Activated naive CD8-positive, alpha-beta T cell treated with anti-CD3 and anti-CD28 coated beads, Interleukin-2, amount 10 ng/mL, durations not matched to agents 7 days and 5 days (primary cell): ENCODE data around the gene FGFR3. TPM values are rescaled to one million over a fixed set of nuclear protein-coding genes. Genes with fewer than 3 reads are reported as not detected.
A peak's percentile ranks its signal among the peaks of the same experiment; 100 is the strongest.

ENCODE experiments used
- ATAC-seq: fragments of 150-1000 bp; cut with Tn5 transposase; one replicate; pipeline ENCODE4 v1.10.0; 2021; ENCODE audit warnings: low read depth, moderate library complexity
- POLR2A ChIA-PET: fragments of 350-600 bp; sonication (Branson Sonifier 250); formaldehyde crosslinking; loops from one replicate; lab custom pipeline; 2021; ENCODE audit warnings: antibody characterized with exemption; lab: Charles Lee
- DNase-seq: peaks from one replicate; pipeline ENCODE4 v3.0.0; 2021
- H3K27ac Mint-ChIP-seq: one replicate; pipeline ENCODE4 v1.8.0; 2022; ENCODE audit warnings: mild to moderate bottlenecking, mixed read lengths
- H3K27me3 Mint-ChIP-seq: one replicate; pipeline ENCODE4 v1.8.0; 2022; ENCODE audit warnings: mild to moderate bottlenecking, moderate library complexity, mixed read lengths
- H3K36me3 Mint-ChIP-seq: one replicate; pipeline ENCODE4 v1.8.0; 2021; ENCODE audit warnings: mild to moderate bottlenecking, mixed read lengths
- H3K4me1 Mint-ChIP-seq: one replicate; pipeline ENCODE4 v1.8.0; 2021; ENCODE audit warnings: mixed read lengths
- H3K4me3 Mint-ChIP-seq: one replicate; pipeline ENCODE4 v1.8.0; 2022; ENCODE audit warnings: mild to moderate bottlenecking, moderate library complexity, mixed read lengths
- H3K9me3 Mint-ChIP-seq: one replicate; pipeline ENCODE4 v1.8.0; 2021; ENCODE audit warnings: mixed read lengths
- total RNA-seq, 2 experiments: library from RNA; stranded (reverse); gene quantifications; one replicate each; pipeline ENCODE4 v1.2.3, GENCODE V29; 2021

Gene FGFR3
- total RNA-seq, 2 experiments from 2014 or later: 0.14 TPM; not detected in 1

GRCh38 chr4:1759818-1760223, 33.3 kb upstream of the FGFR3 start:
- H3K27ac Mint-ChIP-seq: no peak overlapping the region
- POLR2A ChIA-PET: no interaction called here

GRCh38 chr4:1760521-1761071, 32.5 kb upstream of the FGFR3 start:
- no peaks in the 10 kb centered on the region for H3K9me3 Mint-ChIP-seq
- POLR2A ChIA-PET: no interaction called here
- no peak overlapping the region for H3K4me3 Mint-ChIP-seq
- DNase-seq (no peak), ATAC-seq (no peak)
- H3K36me3 Mint-ChIP-seq: no peaks in the 10 kb centered on the region
- H3K4me1 Mint-ChIP-seq: peaks cover 1% of the 10 kb centered on the region
- peaks cover 13% of the 10 kb centered on the region for H3K27me3 Mint-ChIP-seq
- H3K27ac Mint-ChIP-seq: no peak overlapping the region

More at GRCh38 chr4:1759818-1760223, 33.3 kb upstream of the FGFR3 start:
- H3K36me3 Mint-ChIP-seq: no peaks in the 10 kb centered on the region
- peaks cover 9% of the 10 kb centered on the region for H3K27me3 Mint-ChIP-seq
- no peak for ATAC-seq
- peaks cover 1% of the 10 kb centered on the region for H3K4me1 Mint-ChIP-seq
- DNase-seq: no peak
- H3K4me3 Mint-ChIP-seq: no peak overlapping the region
- H3K9me3 Mint-ChIP-seq: no peaks in the 10 kb centered on the region

GRCh38 chr4:1761130-1761689, 31.9 kb upstream of the FGFR3 start:
- peaks cover 14% of the 10 kb centered on the region for H3K27me3 Mint-ChIP-seq
- no peak overlapping the region for H3K4me3 Mint-ChIP-seq
- ATAC-seq: no peak
- no peaks in the 10 kb centered on the region for H3K36me3 Mint-ChIP-seq
- no peak overlapping the region for H3K27ac Mint-ChIP-seq
- POLR2A ChIA-PET: no interaction called here
- DNase-seq: no peak
- no peaks in the 10 kb centered on the region for H3K9me3 Mint-ChIP-seq
- H3K4me1 Mint-ChIP-seq: peaks cover 1% of the 10 kb centered on the region

- Mint-ChIP-seq H3K36me3 (no peaks in the 10 kb centered on the region), H3K27ac (no peak overlapping the region), H3K27me3 (peaks cover 14% of the 10 kb centered on the region), H3K4me1 (peaks cover 1% of the 10 kb centered on the region), H3K9me3 (no peaks in the 10 kb centered on the region), H3K4me3 (no peak overlapping the region)
- ATAC-seq: no peak
- POLR2A ChIA-PET: no interaction called here
- DNase-seq: no peak
Measured at GRCh38 chr4:1762264-1763010, 30.7 kb upstream of the FGFR3 start.

GRCh38 chr4:1763070-1763549, 30.0 kb upstream of the FGFR3 start:
- no peak for DNase-seq
- Mint-ChIP-seq H3K36me3 (no peaks in the 10 kb centered on the region), H3K27ac (no peak overlapping the region)

GRCh38 chr4:1763550-1764080, 29.5 kb upstream of the FGFR3 start:
- H3K27me3 Mint-ChIP-seq: peaks cover 20% of the 10 kb centered on the region
- no peak overlapping the region for H3K4me3 Mint-ChIP-seq
- no peak for DNase-seq
- POLR2A ChIA-PET: no interaction called here
- ATAC-seq: no peak
- no peaks in the 10 kb centered on the region for H3K36me3 Mint-ChIP-seq
- H3K4me1 Mint-ChIP-seq: peaks cover 1% of the 10 kb centered on the region
- no peak overlapping the region for H3K27ac Mint-ChIP-seq
- H3K9me3 Mint-ChIP-seq: no peaks in the 10 kb centered on the region

More at GRCh38 chr4:1763070-1763549, 30.0 kb upstream of the FGFR3 start:
- Mint-ChIP-seq H3K27me3 (peaks cover 18% of the 10 kb centered on the region), H3K4me1 (peaks cover 1% of the 10 kb centered on the region), H3K9me3 (no peaks in the 10 kb centered on the region), H3K4me3 (no peak overlapping the region)
- ATAC-seq: no peak
- POLR2A ChIA-PET: no interaction called here

- Mint-ChIP-seq H3K9me3 (no peaks in the 10 kb centered on the region), H3K4me3 (no peak overlapping the region), H3K36me3 (no peaks in the 10 kb centered on the region), H3K4me1 (peaks cover 1% of the 10 kb centered on the region), H3K27ac (no peak overlapping the region), H3K27me3 (peaks cover 22% of the 10 kb centered on the region)
- DNase-seq (no peak), ATAC-seq (no peak)
- POLR2A ChIA-PET: no interaction called here
Measured at GRCh38 chr4:1764670-1765069, 28.4 kb upstream of the FGFR3 start.

GRCh38 chr4:1765409-1766072, 27.6 kb upstream of the FGFR3 start:
- ATAC-seq (no peak), DNase-seq (no peak)
- Mint-ChIP-seq H3K27ac (no peak overlapping the region), H3K27me3 (peaks cover 22% of the 10 kb centered on the region), H3K36me3 (no peaks in the 10 kb centered on the region), H3K9me3 (no peaks in the 10 kb centered on the region), H3K4me1 (no peaks in the 10 kb centered on the region), H3K4me3 (no peak overlapping the region)
- POLR2A ChIA-PET: no interaction called here

GRCh38 chr4:1766106-1767060, 26.7 kb upstream of the FGFR3 start:
- no peak for DNase-seq
- no peak overlapping the region for H3K4me3 Mint-ChIP-seq

GRCh38 chr4:1767061-1767769, 25.9 kb upstream of the FGFR3 start:
- ATAC-seq (no peak), DNase-seq (no peak)
- no peaks in the 10 kb centered on the region for H3K36me3 Mint-ChIP-seq
- H3K27me3 Mint-ChIP-seq: peaks cover 22% of the 10 kb centered on the region
- no peak overlapping the region for H3K4me3 Mint-ChIP-seq
- no peaks in the 10 kb centered on the region for H3K9me3 Mint-ChIP-seq
- POLR2A ChIA-PET: no interaction called here
- H3K27ac Mint-ChIP-seq: no peak overlapping the region
- H3K4me1 Mint-ChIP-seq: no peaks in the 10 kb centered on the region

More at GRCh38 chr4:1766106-1767060, 26.7 kb upstream of the FGFR3 start:
- Mint-ChIP-seq H3K9me3 (no peaks in the 10 kb centered on the region), H3K36me3 (no peaks in the 10 kb centered on the region), H3K4me1 (no peaks in the 10 kb centered on the region), H3K27me3 (peaks cover 22% of the 10 kb centered on the region), H3K27ac (no peak overlapping the region)
- POLR2A ChIA-PET: no interaction called here
- ATAC-seq: no peak

- POLR2A ChIA-PET: no interaction called here
- no peak overlapping the region for H3K27ac Mint-ChIP-seq
- no peaks in the 10 kb centered on the region for H3K4me1 Mint-ChIP-seq
- H3K36me3 Mint-ChIP-seq: no peaks in the 10 kb centered on the region
- peak overlapping the region; percentile 37 for H3K4me3 Mint-ChIP-seq
- ATAC-seq (no peak), DNase-seq (no peak)
- H3K9me3 Mint-ChIP-seq: no peaks in the 10 kb centered on the region
- H3K27me3 Mint-ChIP-seq: peaks cover 22% of the 10 kb centered on the region
Measured at GRCh38 chr4:1767770-1768366, 25.2 kb upstream of the FGFR3 start.
